Naive thymus-derived CD8-positive, alpha-beta T cell (primary cell): ENCODE measurements around the gene LSM5. TPM values are rescaled to one million over a fixed set of nuclear protein-coding genes. Genes with fewer than 3 reads are reported as not detected.
"Not testable (repeated sequence)": the region's sequence is repeated elsewhere in the genome, so short reads cannot be mapped to it uniquely, and the experiment has no call there.

Source experiments
- ATAC-seq, 2 donors: fragments of 150-1000 bp; cut with Tn5 transposase in 1 of 2; sonication (Bioruptor Pico), chemical (Tn5 transposase) in 1 of 2; 1 replicate in 1 of 2; 2 replicates in 1 of 2; pipeline ENCODE4 v1.10.0; 2021; ENCODE audit warnings: mild to moderate bottlenecking in 2 of 2, moderate library complexity in 2 of 2
- POLR2A ChIA-PET: fragments of 350-600 bp; sonication (Branson Sonifier 250); formaldehyde crosslinking; loops from one replicate; lab custom pipeline; 2021; ENCODE audit warnings: antibody characterized with exemption; lab: Charles Lee
- DNase-seq, 10 donors: peaks; one replicate each; pipeline versions ENCODE4 v3.0.0 to v3.0.0-alpha.2; 2020 to 2022
- H3K27ac Mint-ChIP-seq, 10 donors: one replicate each; pipeline ENCODE4 v1.8.0; 2020 to 2022; ENCODE audit warnings: mild to moderate bottlenecking in 10 of 10, mixed read lengths in 10 of 10, moderate library complexity in 4 of 10, inconsistent platforms in 1 of 10
- H3K27me3 Mint-ChIP-seq, 5 donors: one replicate each; pipeline ENCODE4 v1.8.0; 2021 to 2022; ENCODE audit warnings: mixed read lengths in 5 of 5
- H3K36me3 Mint-ChIP-seq, 3 donors: one replicate each; pipeline ENCODE4 v1.8.0; 2020 to 2022; ENCODE audit warnings: mixed read lengths in 3 of 3, mild to moderate bottlenecking in 2 of 3, inconsistent platforms in 1 of 3
- H3K4me1 Mint-ChIP-seq, 4 donors: one replicate each; pipeline ENCODE4 v1.8.0; 2021 to 2022; ENCODE audit warnings: mixed read lengths in 4 of 4
- H3K4me3 Mint-ChIP-seq, 10 donors: one replicate each; pipeline ENCODE4 v1.8.0; 2020 to 2022; ENCODE audit warnings: mild to moderate bottlenecking in 10 of 10, mixed read lengths in 10 of 10, moderate library complexity in 6 of 10, inconsistent platforms in 1 of 10
- H3K9me3 Mint-ChIP-seq, 9 donors: one replicate each; pipeline ENCODE4 v1.8.0; 2020 to 2022; ENCODE audit warnings: mixed read lengths in 9 of 9, mild to moderate bottlenecking in 3 of 9, inconsistent platforms in 1 of 9, moderate library complexity in 1 of 9
- polyA plus RNA-seq, 3 donors: library from polyadenylated mRNA; unstranded; fragments of 300-500 nt; fragmentation: Illumina TruSeq; gene quantifications; one replicate each; pipeline ENCODE4 v1.2.3, GENCODE V29; 2021
- total RNA-seq, 8 experiments: library from RNA in 2 of 8; stranded (reverse) in 2 of 8; gene quantifications; one replicate each; pipeline ENCODE4 v1.2.3 and lab custom pipeline; 2021 to 2026

The LSM5 gene
- total and polyA plus RNA-seq, 5 experiments from 2014 or later: 45.9 to 179 (median 141) TPM

DNA sequence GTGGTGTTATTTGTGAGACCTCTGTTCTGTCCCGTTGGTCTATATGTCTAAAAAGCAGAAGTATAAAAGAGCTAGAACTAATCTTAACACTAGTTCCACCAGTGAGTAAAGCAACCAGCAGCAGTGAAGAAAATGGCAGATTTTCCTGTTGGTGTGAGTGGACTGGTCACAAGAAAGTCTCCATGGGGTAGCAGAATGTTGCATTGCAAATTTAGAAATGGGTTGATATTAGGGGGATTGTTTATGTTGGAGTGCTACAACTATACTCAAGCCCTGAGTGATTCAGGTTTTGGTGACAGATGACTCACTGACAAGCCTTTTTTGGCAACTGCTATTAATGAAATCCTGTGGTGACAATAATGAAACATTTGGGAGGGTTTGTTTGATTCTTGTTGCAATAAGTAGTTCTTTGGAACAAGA is 10.8 kb upstream of the LSM5 start:
- no peaks in the 10 kb centered on the region for H3K9me3 Mint-ChIP-seq
- no peaks in the 10 kb centered on the region for H3K27me3 Mint-ChIP-seq
- peak overlapping the region in 9 of 10 donors; percentile 22 to 68 (median 52) for H3K4me3 Mint-ChIP-seq
- peak overlapping the region in 9 of 10 donors; percentile 17 to 66 (median 57) for H3K27ac Mint-ChIP-seq
- POLR2A ChIA-PET: interaction anchor here (0.8 kb wide), 1 partner anchor 15 kb away, joined by 3 read pairs; no protein-coding TSS in a partner anchor
- peaks cover 0 to 20% (median 10%) of the 10 kb centered on the region in 3 donors for H3K36me3 Mint-ChIP-seq
- peaks cover 21 to 78% (median 57%) of the 10 kb centered on the region in 4 donors for H3K4me1 Mint-ChIP-seq
- DNase-seq: no peak
- ATAC-seq: no peak

DNA sequence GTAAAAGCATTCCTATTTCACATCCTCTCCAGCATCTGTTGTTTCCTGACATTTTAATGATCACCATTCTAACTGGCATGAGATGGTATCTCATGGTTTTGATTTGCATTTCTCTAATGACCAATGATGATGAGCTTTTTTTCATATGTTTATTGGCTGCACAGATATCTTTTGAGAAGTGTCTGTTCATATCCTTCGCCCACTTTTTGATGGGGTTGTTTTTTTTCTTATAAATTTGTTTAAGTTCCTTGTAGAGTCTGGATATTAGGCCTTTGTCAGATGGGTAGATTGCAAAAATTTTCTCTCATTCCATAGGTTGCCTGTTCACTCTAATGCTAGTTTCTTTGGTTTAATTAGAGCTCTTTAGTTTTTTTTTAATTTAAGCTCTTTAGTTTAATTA is 10.0 kb upstream of the LSM5 start:
- Mint-ChIP-seq H3K27ac (peak overlapping the region in 7 of 10 donors; percentile 7 to 86 (median 46)), H3K4me1 (peaks cover 22 to 76% (median 57%) of the 10 kb centered on the region in 4 donors), H3K4me3 (peak overlapping the region in 9 of 10 donors; percentile 12 to 58 (median 44)), H3K36me3 (peaks cover 0 to 20% (median 10%) of the 10 kb centered on the region in 3 donors)
- H3K27me3 Mint-ChIP-seq, POLR2A ChIA-PET, H3K9me3 Mint-ChIP-seq, ATAC-seq, DNase-seq: not testable (repeated sequence)

DNA sequence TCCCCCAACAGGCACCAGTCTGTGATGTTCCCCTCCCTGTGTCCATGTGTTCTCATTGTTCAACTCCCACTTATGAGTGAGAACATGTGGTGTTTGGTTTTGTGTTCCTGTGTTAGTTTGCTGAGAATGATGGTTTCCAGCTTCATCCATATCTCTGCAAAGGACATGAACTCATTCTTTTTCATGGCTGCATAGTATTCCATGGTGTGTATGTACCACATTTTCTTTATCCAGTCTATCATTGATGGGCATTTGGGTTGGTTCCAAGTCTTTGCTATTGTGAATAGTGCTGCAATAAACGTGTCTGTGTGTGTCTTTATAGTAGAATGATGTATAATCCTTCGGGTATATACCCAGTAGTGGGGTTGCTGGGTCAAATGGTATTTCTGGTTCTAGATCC is 9.6 kb upstream of the LSM5 start:
- POLR2A ChIA-PET, H3K9me3 Mint-ChIP-seq, ATAC-seq, H3K27me3 Mint-ChIP-seq, DNase-seq: not testable (repeated sequence)
- H3K36me3 Mint-ChIP-seq: peaks cover 0 to 20% (median 10%) of the 10 kb centered on the region in 3 donors
- peak overlapping the region in 9 of 10 donors; percentile 12 to 52 (median 39) for H3K4me3 Mint-ChIP-seq
- peaks cover 25 to 78% (median 58%) of the 10 kb centered on the region in 4 donors for H3K4me1 Mint-ChIP-seq
- peak overlapping the region in 8 of 10 donors; percentile 10 to 86 (median 44) for H3K27ac Mint-ChIP-seq

DNA sequence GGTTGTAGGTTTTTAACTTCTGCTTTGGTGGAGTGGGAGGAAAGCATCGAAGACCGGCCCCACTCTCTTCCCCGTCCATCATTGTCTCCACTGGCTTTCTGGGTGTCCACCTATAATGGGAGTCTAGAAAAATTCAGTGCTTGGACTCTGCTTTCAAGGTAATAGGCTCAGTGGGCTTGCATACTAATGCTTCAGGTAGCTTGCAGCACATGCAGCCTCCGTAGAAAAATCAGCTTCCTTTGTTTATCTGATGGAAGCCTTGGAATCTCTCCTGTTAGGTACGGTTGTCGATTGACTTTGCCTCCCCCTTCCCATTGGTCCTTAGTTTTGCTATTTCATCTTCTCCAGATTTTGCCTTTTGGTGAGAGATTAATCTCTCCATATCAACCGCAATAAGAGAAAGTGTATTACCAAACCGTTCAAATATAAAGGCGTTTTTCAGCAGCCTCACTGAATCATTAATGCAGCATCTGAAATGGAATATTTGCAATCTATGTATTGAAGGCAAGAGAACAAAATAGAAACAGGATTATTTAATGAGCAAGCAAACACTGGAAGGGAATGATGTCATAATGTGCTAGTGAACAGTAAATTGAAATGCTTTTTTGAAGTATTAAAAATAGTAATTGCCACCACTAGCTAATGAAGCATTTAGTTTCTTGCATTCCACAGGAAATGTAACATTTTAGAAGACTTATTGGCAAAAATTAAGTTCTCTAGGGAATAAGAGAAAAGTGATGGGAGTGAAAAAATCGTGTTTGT is 6.1 kb upstream of the LSM5 start:
- peak in 1 of 2 donors; percentile 1 for ATAC-seq
- no peaks in the 10 kb centered on the region for H3K9me3 Mint-ChIP-seq
- H3K4me1 Mint-ChIP-seq: peaks cover 14 to 63% (median 43%) of the 10 kb centered on the region in 4 donors
- peak overlapping the region; percentile 88 to 98 (median 94) for H3K4me3 Mint-ChIP-seq
- DNase-seq: no peak
- POLR2A ChIA-PET: interaction anchor here (0.5 to 2.4 kb wide), 17 partner anchors 8 to 1901 kb away, joined by 3 to 22 read pairs (median 5); partner anchors contain the start of genes GARS1, KBTBD2 and RP9
- no peaks in the 10 kb centered on the region for H3K27me3 Mint-ChIP-seq
- peak overlapping the region; percentile 92 to 99 (median 98) for H3K27ac Mint-ChIP-seq
- peaks cover 0 to 19% (median 10%) of the 10 kb centered on the region in 3 donors for H3K36me3 Mint-ChIP-seq

DNA sequence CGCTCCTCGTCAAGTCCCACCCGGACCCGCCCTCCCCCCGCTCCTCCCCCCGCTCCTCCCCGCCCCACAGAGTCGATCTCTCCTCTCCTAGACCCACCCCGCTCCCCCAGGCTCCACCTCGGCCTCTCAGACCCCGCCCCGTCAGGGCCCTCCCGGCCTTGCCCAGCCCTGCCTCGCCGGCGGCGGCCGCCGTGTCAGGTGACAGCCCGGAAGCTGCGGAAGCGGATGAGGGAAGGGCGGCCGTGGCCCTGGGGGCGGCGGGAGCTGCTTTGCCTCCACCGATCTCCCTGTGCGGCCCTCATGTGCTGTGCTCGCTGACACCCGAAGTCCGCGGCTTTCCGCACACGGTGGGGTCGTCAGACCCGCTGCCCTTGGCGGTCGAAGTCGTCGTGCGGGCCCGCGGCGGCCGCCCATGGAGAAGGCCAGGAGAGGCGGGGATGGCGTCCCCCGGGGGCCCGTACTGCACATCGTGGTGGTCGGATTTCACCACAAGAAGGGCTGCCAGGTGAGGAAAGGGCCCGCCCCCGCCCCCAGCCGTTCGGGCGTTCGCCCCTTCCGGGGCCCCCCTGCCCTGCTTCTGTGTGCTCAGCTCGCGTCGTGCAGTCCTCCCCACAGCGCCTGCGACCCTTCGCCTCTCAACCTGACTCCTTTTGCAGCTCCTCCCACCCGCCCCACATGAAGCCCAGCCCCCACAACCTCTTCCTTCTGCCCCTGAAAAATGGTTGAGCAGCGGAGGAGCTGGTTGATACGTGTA is 5.3 kb upstream of the LSM5 start, which contains the start of gene AVL9:
Gene AVL9 (plus strand): TSS at position 192 of the 754 bp plus-strand sequence. CDS start 221 bp downstream, at position 413.
- Mint-ChIP-seq H3K27me3 (no peaks in the 10 kb centered on the region), H3K27ac (peak within 1 kb of the TSS; percentile 92 to 99 (median 98)), H3K9me3 (no peaks in the 10 kb centered on the region), H3K4me1 (peaks cover 7 to 60% (median 38%) of the 10 kb centered on the region in 4 donors), H3K36me3 (peaks cover 0 to 19% (median 8%) of the 10 kb centered on the region in 3 donors), H3K4me3 (peak within 1 kb of the TSS; percentile 91 to 99 (median 94))
- peak; percentile 95 to 100 (median 99) for DNase-seq
- POLR2A ChIA-PET: interaction anchor here (0.5 to 2.4 kb wide), 20 partner anchors 9 to 1901 kb away, joined by 3 to 22 read pairs (median 4); partner anchors contain the start of genes GARS1, KBTBD2 and RP9
- peak; percentile 88 to 90 for ATAC-seq

DNA sequence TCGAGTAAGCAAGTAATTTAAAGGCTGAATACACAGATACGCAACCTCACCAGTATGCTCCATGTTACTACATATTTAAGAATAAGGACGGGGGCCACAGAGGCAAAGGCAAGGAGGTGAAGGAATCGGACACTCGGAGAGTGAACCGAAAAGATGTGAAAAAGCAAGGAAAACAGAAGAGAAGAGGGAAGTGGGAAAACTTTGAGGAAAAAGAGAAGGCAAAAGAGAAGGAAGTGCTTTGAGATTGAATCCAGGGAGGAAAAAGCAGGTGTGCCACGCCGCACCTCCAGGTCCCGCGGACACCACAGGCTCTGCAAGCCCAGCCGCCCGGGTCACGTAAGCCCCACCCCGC is 4.7 kb upstream of the LSM5 start:
- POLR2A ChIA-PET: interaction anchor here (0.7 to 2.4 kb wide), 12 partner anchors 10 to 614 kb away, joined by 3 to 22 read pairs (median 5); partner anchors contain the start of genes KBTBD2 and RP9
- Mint-ChIP-seq H3K4me1 (peaks cover 7 to 60% (median 37%) of the 10 kb centered on the region in 4 donors), H3K4me3 (peak overlapping the region; percentile 91 to 99 (median 94)), H3K9me3 (no peaks in the 10 kb centered on the region), H3K36me3 (peaks cover 0 to 14% (median 4%) of the 10 kb centered on the region in 3 donors), H3K27ac (peak overlapping the region; percentile 87 to 99 (median 96)), H3K27me3 (no peaks in the 10 kb centered on the region)
- no peak for DNase-seq
- ATAC-seq: no peak

DNA sequence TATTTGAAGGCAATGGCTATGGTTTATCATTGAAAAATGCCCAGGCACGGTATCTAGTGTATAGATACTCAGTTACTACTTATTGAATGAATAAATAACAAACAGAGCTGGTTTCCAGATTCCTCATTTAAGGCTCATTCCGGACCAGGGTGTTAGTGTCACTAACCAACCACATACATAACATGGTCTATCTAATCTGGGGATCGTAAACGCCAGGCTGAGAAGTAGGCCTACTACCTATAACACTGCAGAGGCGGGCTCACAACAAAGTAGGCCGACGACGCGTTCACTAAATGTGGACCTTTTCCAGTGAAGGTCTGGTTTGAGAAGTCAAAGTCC is 423 bp downstream of the LSM5 start:
- Mint-ChIP-seq H3K27me3 (no peaks in the 10 kb centered on the region), H3K4me3 (peak overlapping the region; percentile 86 to 98 (median 92)), H3K4me1 (peaks cover under 1 to 35% (median 30%) of the 10 kb centered on the region in 4 donors), H3K9me3 (no peaks in the 10 kb centered on the region), H3K36me3 (peaks cover 0 to 37% (median 3%) of the 10 kb centered on the region in 3 donors), H3K27ac (peak overlapping the region; percentile 91 to 99 (median 98))
- no peak for DNase-seq
- no peak for ATAC-seq
- POLR2A ChIA-PET: interaction anchor here (0.9 to 1.3 kb wide), 4 partner anchors 399 to 617 kb away, joined by 3 to 5 read pairs (median 5); partner anchors contain the start of genes KBTBD2 and NT5C3A

DNA sequence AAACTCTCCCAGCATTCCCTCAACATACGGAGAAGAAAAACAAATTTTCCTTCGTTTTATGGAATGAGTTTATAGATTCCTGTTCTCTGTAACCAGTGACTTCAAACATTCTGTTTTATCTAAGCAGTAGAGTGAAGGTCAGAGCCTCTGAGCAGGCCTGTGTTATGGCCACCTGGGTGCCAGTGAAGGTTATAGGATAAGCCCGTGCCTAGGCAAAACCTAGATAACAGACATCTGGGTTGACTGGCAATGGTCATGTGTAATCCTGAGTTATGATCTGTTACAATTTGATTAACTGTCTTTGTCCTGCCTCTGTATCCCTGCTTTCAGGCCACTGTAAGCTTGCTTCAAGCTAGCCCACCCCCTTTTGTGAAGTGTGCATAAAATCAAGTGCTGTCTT is 8.3 kb downstream of the LSM5 start:
- Mint-ChIP-seq H3K4me3 (no peak overlapping the region), H3K27ac (peak overlapping the region in 2 of 10 donors; percentile 1 to 46), H3K9me3 (no peaks in the 10 kb centered on the region), H3K4me1 (peaks cover 6 to 19% (median 8%) of the 10 kb centered on the region in 4 donors), H3K36me3 (peaks cover 0 to 22% (median 0%) of the 10 kb centered on the region in 3 donors), H3K27me3 (no peaks in the 10 kb centered on the region)
- no peak for ATAC-seq
- DNase-seq: no peak
- POLR2A ChIA-PET: no interaction called here

DNA sequence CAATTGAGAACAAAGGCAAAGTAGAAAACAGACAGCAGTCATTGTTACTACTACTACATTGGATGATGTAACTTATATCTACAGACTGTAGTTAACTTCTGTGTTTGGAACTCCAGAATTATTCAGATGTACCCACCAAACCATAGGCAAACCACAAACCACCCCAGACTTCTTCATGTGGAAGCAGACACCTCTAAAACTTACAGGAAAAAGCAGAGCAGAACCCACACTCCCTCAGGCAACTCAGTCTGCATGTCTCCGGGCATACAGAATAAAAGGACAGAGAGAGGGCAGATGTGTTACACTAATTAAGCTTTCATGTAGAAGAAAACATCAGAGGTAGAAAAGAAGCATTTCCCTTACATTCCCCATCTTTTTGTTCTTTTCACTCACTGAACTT is 9.0 kb downstream of the LSM5 start:
- POLR2A ChIA-PET: no interaction called here
- DNase-seq: no peak
- peak overlapping the region in 4 of 10 donors; percentile 5 to 83 (median 43) for H3K27ac Mint-ChIP-seq

DNA sequence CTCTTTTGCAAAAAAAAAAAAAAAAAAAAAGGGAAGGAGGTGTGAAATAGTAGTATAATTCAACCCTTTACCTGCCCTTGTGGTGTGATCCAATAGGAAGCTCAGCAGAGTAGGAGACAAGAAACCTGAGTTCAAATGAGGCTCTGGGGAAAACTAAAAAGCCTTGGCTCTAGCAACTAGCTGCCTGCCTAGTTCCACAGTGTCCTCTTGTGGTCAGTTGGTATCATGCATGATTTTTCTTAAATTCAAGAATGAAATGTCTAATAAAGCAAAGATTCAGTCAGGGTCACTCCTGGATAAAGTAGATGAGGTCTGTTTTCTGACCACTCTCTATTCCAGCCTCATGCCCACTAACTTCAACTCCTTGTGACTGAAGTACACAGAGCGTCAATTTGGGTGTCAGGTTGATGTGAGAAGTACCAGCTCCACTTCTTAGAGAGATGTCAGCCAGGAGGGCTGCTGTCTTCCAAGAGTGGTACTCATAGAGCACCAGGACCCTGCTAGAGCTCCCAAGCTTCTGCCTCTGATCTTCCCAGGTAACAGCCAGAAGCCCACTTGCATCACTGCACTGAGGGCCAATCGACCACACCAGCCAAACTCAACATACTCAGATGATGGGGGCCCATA is 10.5 kb downstream of the LSM5 start:
- Mint-ChIP-seq H3K36me3 (peaks cover 0 to 1% (median 0%) of the 10 kb centered on the region in 3 donors), H3K4me3 (no peak overlapping the region), H3K9me3 (no peaks in the 10 kb centered on the region), H3K27ac (peak overlapping the region in 1 of 10 donors; percentile 19), H3K4me1 (peaks cover 6 to 19% (median 8%) of the 10 kb centered on the region in 4 donors), H3K27me3 (no peaks in the 10 kb centered on the region)
- no peak for DNase-seq
- ATAC-seq: no peak
- POLR2A ChIA-PET: interaction anchor here (0.7 kb wide), 1 partner anchor 662 kb away, joined by 3 read pairs; no protein-coding TSS in a partner anchor

More for the DNA sequence above, 9.0 kb downstream of the LSM5 start:
- peak in 1 of 2 donors; percentile 18 for ATAC-seq
- no peaks in the 10 kb centered on the region for H3K9me3 Mint-ChIP-seq
- H3K36me3 Mint-ChIP-seq: peaks cover 0 to 16% (median 0%) of the 10 kb centered on the region in 3 donors
- H3K27me3 Mint-ChIP-seq: no peaks in the 10 kb centered on the region
- peaks cover 6 to 19% (median 8%) of the 10 kb centered on the region in 4 donors for H3K4me1 Mint-ChIP-seq
- H3K4me3 Mint-ChIP-seq: no peak overlapping the region

DNA sequence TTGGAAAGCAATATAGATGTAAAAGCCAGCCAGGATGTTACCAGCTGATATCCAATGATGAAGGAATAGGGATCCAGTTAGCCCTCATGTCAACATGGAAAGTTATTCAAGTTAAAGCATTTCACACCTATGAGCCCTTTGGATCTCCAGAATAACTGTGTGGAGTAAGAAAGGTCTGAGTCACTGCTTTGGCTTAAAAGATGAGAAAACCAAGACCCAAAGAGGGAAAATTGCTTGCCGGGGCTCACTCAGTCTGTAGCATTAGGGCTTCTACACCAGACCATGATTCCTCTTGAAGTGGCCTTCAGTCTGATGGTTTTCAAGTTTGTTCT is 12.6 kb downstream of the LSM5 start:
- Mint-ChIP-seq H3K36me3 (no peaks in the 10 kb centered on the region), H3K9me3 (no peaks in the 10 kb centered on the region), H3K4me3 (no peak overlapping the region), H3K27ac (peak overlapping the region in 1 of 10 donors; percentile 10), H3K27me3 (peaks cover 0 to 3% (median 0%) of the 10 kb centered on the region in 5 donors), H3K4me1 (peaks cover 6 to 19% (median 8%) of the 10 kb centered on the region in 4 donors)
- no peak for DNase-seq
- POLR2A ChIA-PET: no interaction called here
- no peak for ATAC-seq
